HepG2 (cell line): Measurements from ENCODE around the gene JAG1. TPM values are rescaled to one million over a fixed set of nuclear protein-coding genes. Genes with fewer than 3 reads are reported as not detected.
A peak's percentile ranks its signal among the peaks of the same experiment; 100 is the strongest.

ENCODE experiments used
- ATM ChIP-seq: fragments of 450-650 bp; IDR thresholded peaks from 2 replicates; pipeline ENCODE4 v1.7.1; 2017; ENCODE audit warnings: mild to moderate bottlenecking, borderline replicate concordance
- DZIP1 ChIP-seq: sonication (generic); formaldehyde crosslinking; IDR thresholded peaks from 2 replicates; pipeline ENCODE4 v1.5.0; 2020; ENCODE audit warnings: mild to moderate bottlenecking, missing genetic modification reagents
- NFE2 ChIP-seq: sonication (generic); formaldehyde crosslinking; IDR thresholded peaks from 2 replicates; pipeline ENCODE4 v1.4.0; 2020; ENCODE audit warnings: missing genetic modification reagents
- PBX3 ChIP-seq: sonication (generic); formaldehyde crosslinking; IDR thresholded peaks from 2 replicates; pipeline ENCODE4 v1.8.1; 2023; ENCODE audit warnings: missing genetic modification reagents, inconsistent platforms, borderline replicate concordance
- POGZ ChIP-seq: sonication (generic); formaldehyde crosslinking; IDR thresholded peaks from 2 replicates; pipeline ENCODE4 v1.4.0; 2020; ENCODE audit warnings: mild to moderate bottlenecking, missing genetic modification reagents
- PRDM10 ChIP-seq: sonication (generic); formaldehyde crosslinking; IDR thresholded peaks from 2 replicates; pipeline ENCODE4 v1.4.0; 2020; ENCODE audit warnings: low read depth, missing genetic modification reagents
- PTBP1 ChIP-seq: fragments of 200-400 bp; formaldehyde crosslinking; IDR thresholded peaks from 2 replicates; pipeline ENCODE4 v1.6.1; 2018; ENCODE audit warnings: low read length, low read depth; ENCODE audit not compliant: poor library complexity, severe bottlenecking
- TCF7L2 ChIP-seq: IDR thresholded peaks from 2 replicates; pipeline ENCODE4 v1.6.1; 2011; ENCODE audit warnings: mild to moderate bottlenecking, low read depth, low read length, moderate library complexity
- TERF1 ChIP-seq: sonication (generic); formaldehyde crosslinking; IDR thresholded peaks from 2 replicates; pipeline ENCODE4 v1.8.0; 2022; ENCODE audit warnings: mild to moderate bottlenecking, missing genetic modification reagents, moderate library complexity
- ZBTB7B ChIP-seq: sonication (generic); formaldehyde crosslinking; IDR thresholded peaks from 2 replicates; pipeline ENCODE4 v1.4.0; 2020; ENCODE audit warnings: missing genetic modification reagents
- ZNF124 ChIP-seq: sonication (generic); formaldehyde crosslinking; IDR thresholded peaks from 2 replicates; pipeline ENCODE4 v1.4.0; 2020; ENCODE audit warnings: missing genetic modification reagents
- ZNF546 ChIP-seq: sonication (generic); formaldehyde crosslinking; conservative IDR thresholded peaks from 2 replicates; pipeline ENCODE4 v1.8.1; 2023; ENCODE audit warnings: mild to moderate bottlenecking, missing genetic modification reagents
- ZNF724P ChIP-seq: sonication (generic); formaldehyde crosslinking; IDR thresholded peaks from 2 replicates; pipeline ENCODE4 v1.8.0; 2022; ENCODE audit warnings: missing genetic modification reagents, borderline replicate concordance
- ZNF772 ChIP-seq: sonication (generic); formaldehyde crosslinking; IDR thresholded peaks from 2 replicates; pipeline ENCODE4 v1.5.0; 2020; ENCODE audit warnings: mild to moderate bottlenecking, missing genetic modification reagents
- ZSCAN20 ChIP-seq: sonication (generic); formaldehyde crosslinking; IDR thresholded peaks from 2 replicates; pipeline ENCODE4 v1.4.0; 2020; ENCODE audit warnings: missing genetic modification reagents, mild to moderate bottlenecking, borderline replicate concordance
- ZZZ3 ChIP-seq: sonication (generic); formaldehyde crosslinking; IDR thresholded peaks from 2 replicates; pipeline ENCODE4 v1.4.0; 2020; ENCODE audit warnings: missing genetic modification reagents, mild to moderate bottlenecking, borderline replicate concordance
- polyA plus RNA-seq, 8 experiments: library from polyadenylated mRNA; depleted of rRNA in 3 of 8; stranded (reverse) in 7 of 8; unstranded in 1 of 8; fragments of >200 nt; fragmentation: Illumina TruSeq in 4 of 8; extraction: Trizol in 4 of 8; gene quantifications; 2 replicates each; pipeline versions ENCODE4 v1.2.1 to v1.2.3, GENCODE V29; 2011 to 2016; ENCODE audit warnings: low read depth in 4 of 8, missing spikeins in 1 of 8, mixed read lengths in 1 of 8; ENCODE audit not compliant: insufficient read depth in 1 of 8
- total RNA-seq, 5 experiments: library from RNA; depleted of rRNA; stranded (reverse); fragments of >200 nt; fragmentation: Illumina TruSeq; extraction: Trizol; gene quantifications; 2 replicates each; pipeline ENCODE4 v1.2.3, GENCODE V29; 2016; ENCODE audit warnings: low read depth in 1 of 5
- TF ChIP-seq, protein P1 (sequence below): sonication (generic); formaldehyde crosslinking; IDR thresholded peaks from 2 replicates; pipeline ENCODE4 v1.4.0; 2020; ENCODE audit warnings: low read depth, mild to moderate bottlenecking, missing genetic modification reagents

The JAG1 gene
- total and polyA plus RNA-seq, 2 of the 13 experiments (the other 11 are each of a cell fraction or from before 2014, with no cell fraction given): 47.1 to 56.3 TPM

DNA sequence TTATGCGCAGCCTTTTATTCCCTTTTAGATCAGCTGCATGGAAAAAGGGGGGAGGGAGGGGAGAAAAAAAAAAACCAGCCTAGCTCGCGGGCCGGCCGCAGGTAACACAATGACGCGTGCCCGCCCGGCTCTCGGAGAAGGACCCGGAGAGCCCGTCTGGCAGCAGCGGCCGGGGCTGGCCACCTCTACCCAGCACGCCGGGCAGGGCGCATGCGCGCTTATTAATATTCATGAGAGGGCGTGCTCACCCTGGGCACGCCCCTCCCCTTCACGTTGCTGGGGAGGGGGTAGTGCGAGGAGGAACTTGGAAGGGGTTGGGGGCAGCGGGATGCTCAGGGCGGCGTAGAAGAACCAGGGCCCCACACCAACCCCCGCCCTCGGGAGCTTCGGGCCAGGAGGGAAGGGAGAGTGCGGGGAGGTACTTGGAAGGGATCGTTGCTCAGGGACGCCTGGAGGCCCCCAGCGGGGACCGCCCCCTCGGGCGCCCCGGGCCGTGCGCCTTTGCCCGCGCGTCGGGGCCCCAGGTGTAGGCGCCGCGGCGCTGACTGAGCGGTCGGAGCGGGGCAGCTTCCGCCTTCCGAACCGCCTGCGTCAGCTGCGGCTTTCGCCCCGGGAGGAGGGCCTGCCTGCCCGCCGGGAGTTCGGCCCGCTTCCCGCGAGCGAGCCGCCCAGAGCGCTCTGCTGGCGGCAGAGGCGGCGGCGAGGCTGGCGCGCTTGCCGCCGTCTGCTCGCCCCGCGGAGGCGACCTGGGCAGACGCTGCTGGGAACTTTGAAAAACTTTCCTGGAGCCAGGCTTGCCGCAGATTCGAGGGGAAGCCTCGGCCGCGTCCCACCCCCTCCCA, at the start of gene JAG1 (continued):
- no peak for TF ChIP-seq PRDM10 (CRISPR knock-in tag)
- TF ChIP-seq ZNF546: no peak; the same call in 1 of the 2 replicates
- no peak for TF ChIP-seq ZBTB7B (CRISPR knock-in tag)
- no peak for TF ChIP-seq PTBP1
- TF ChIP-seq ZNF772: no peak; the same call in none of the 2 replicates
- TF ChIP-seq NFE2 (CRISPR knock-in tag): no peak
- TF ChIP-seq ZNF724P (CRISPR knock-in tag): no peak
- peak; percentile 68; the same call in 1 of the 2 replicates for TF ChIP-seq PBX3 (CRISPR knock-in tag)
- no peak; the same call in 1 of the 2 replicates for TF ChIP-seq ZNF124 (CRISPR knock-in tag)
- peak; percentile 70 for TF ChIP-seq POGZ
- TF ChIP-seq TCF7L2: no peak
- TF ChIP-seq DZIP1 (CRISPR knock-in tag): 0 out of 2 replicates have a peak, but pooled peaks have one; percentile 5
- TF ChIP-seq ATM: no peak
- TF ChIP-seq, protein P1, sequence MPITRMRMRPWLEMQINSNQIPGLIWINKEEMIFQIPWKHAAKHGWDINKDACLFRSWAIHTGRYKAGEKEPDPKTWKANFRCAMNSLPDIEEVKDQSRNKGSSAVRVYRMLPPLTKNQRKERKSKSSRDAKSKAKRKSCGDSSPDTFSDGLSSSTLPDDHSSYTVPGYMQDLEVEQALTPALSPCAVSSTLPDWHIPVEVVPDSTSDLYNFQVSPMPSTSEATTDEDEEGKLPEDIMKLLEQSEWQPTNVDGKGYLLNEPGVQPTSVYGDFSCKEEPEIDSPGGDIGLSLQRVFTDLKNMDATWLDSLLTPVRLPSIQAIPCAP (CRISPR knock-in tag): no peak; the same call in 1 of the 2 replicates
- no peak for TF ChIP-seq TERF1 (CRISPR knock-in tag)
- TF ChIP-seq ZSCAN20 (CRISPR knock-in tag): peak; percentile 89
- no peak for TF ChIP-seq ZZZ3
